NCI-H510A treated with DMSO at 0.1 percent for 48 hours (cell line): Measurements from ENCODE around the gene ATOSB.

ENCODE experiments used
- DNase-seq: peaks from one replicate; lab custom pipeline; 2025; lab: John Stamatoyannopoulos, UW

The ATOSB gene

DNA sequence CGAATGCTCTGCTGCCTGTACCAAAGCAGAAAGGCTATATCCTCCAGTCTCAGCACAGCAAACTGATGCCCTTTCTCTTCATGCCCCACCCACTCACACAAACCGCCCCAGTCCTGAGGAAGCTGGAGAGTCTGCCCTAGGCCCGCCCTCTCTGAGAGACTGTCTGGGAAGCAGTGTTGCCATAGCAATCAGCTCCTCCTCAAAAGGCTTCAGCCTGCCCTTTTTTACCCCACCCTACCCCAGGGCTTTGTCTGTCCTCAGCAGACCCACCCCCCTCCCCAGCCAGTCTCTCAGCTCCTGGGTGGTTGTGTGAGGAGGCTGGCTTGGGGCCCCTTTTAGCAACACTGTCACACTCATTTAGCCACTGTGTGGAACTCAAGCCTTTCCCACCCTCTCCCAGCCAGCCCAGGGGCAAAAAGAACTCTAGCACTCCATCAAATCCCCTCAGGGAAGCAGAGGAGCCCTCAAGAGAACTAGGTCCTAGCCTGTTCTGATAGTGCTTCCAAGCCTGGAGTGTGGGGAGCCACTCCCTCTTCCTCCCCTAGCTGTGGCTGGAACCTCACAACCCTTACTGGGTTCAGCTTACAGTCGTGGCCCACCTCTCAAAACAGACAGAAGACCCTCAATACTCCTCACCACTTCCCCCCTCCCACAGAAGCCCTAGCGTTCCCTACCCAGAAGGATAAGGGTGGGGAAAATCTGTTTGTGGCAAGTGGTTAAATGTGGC lies 1.4 kb downstream of the ATOSB start:
- DNase-seq: peak; percentile 63

DNA sequence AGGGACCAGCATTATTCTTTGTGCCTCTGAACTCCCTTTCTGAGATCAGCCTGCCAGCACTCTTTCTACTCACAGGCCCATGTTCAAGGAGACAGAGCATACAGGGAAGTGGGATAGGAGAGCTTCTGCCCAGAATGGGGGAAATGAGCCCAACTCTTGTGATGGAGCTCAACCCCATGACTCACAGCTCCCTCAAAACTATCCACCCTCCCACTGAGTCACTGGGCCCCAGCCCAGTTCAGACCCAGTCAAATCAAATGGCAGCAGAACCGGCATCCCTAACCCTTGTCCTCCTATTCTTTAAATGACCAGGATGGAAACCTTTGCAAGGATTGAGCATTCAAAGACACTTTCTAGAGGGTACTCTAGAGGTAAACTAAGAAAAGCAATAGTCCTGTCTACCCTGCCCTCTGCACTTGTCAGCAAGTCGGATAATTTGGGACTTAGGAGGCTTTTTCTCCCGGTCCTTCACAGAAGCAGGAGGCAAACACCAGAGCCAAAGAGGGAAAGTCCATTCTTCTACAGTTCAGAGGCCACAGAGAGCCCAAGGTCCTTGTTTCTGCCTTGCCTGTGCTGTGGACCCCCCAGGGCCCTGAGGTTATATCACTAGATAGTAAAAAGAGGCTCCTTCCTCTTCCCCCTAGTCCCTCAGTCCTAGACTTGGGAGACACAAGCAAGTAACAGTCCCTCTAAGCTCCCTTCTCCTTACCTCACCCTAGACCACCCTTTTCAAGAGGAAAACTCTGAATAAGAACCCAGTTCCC lies 3.2 kb downstream of the ATOSB start:
- DNase-seq: no peak

DNA sequence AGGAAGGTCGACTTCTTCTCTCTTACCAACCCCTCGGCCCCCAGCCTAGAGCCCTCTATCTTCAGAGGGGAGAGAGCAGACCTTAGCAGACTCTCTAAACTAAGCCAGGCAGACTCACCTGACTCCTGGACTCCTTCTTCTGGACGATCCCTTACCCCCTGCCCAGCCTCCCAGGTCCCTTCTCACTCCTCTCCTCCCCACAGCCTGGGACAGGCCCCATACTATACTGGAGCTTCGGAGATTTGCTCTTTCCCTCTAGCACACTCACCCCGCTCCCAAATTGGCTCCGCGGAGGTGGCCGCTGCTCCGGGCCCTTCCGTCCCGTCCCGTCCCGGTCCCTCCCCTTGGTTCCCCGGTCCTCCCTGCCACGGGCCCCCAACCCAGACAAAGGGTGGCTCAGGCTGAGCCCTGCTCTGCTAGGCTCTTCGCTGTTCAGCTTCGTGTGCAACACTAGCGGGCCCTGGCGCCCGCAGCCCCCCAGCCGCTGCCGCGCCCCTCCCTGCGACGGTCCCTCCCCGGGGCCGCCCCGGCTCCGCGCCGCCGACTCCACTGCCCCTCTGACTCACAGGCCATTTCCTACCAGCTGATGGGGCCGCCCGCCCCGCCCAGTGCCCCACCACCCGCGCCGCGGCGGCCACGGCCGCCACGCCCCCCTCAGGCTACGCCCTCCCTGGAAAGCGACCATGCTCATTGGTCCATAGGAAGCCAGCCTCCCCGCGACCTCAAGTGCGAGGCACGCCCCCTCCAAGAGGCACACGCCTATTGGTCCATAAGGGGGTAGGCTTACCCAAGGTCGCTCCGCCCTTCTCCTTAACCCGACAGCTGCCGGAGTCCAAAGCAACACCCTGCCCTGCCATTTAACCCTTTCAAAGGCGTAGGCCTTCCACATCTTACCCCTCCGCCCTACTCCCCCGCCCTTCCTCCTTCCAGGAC lies 4.4 kb downstream of the ATOSB start:
- peak; percentile 74 for DNase-seq

DNA sequence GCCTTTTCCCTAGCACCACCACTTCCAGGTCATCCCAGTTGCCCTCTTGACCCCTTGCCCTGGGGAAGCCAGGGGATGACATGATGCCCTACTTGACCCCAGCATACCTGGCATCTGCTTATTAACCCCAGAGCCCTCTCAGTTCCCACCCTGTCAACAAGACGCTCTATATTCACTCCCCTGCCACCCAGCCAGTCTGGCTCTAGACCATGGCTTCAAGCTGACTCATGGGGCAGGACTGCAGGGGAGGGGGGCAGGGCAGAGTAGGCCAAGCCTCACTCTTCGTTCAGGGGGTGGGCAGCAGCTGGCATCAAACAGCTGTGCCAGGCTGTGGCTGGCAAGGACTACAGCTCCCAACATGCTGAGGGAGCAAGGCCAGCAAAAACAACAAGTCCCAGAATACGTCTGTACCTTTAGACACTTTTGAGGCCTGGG lies 5.3 kb downstream of the ATOSB start:
- DNase-seq: no peak

DNA sequence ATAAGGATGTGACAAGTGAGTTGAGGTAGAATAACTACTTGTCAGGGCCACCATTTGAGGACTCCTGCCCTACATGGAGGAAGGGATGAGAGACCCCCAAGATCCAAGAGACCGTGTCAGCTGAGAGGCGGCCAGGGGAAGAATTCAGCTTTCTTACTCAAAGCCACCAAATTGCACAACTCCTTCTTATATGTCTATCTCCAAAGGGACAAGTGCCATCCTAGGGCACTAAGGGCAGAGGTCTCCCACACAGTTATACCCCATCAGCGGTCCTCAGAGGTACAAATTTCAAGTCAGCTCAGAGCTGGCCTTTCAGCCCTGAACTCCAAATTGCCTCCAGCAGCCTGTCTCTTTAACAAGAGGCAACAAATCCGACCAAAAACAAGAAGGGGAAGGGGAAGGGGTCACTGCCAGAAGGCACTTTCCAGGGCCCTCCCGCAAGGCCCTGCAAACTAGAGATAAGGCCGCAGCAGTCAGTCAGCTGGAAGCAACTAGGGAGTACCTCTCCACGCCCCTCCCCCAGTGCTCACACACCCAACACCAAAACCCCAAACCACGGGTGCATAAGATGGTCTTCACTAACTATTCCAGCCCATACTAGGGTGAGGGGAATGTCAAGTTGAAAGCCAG lies 6.6 kb downstream of the ATOSB start:
- DNase-seq: no peak

DNA sequence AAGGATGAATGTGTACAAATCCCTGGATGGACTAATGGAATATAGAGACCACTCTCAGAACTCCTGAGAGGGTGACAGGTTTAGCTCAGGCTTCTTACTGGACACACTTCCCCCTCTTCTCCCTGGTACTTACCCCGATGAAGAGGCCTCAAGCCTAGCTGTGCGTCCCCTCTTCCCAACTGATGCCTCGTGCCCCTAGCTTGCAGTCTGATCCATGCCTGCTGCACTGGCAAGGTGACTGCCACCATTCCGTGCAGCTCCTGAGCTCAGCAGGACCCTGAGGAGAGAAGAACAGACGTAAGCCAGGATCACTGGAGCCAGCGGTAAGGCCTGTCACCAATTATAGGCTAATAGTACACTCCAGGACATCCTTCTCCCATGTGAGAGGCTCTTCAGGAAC lies 7.2 kb downstream of the ATOSB start:
- DNase-seq: no peak

DNA sequence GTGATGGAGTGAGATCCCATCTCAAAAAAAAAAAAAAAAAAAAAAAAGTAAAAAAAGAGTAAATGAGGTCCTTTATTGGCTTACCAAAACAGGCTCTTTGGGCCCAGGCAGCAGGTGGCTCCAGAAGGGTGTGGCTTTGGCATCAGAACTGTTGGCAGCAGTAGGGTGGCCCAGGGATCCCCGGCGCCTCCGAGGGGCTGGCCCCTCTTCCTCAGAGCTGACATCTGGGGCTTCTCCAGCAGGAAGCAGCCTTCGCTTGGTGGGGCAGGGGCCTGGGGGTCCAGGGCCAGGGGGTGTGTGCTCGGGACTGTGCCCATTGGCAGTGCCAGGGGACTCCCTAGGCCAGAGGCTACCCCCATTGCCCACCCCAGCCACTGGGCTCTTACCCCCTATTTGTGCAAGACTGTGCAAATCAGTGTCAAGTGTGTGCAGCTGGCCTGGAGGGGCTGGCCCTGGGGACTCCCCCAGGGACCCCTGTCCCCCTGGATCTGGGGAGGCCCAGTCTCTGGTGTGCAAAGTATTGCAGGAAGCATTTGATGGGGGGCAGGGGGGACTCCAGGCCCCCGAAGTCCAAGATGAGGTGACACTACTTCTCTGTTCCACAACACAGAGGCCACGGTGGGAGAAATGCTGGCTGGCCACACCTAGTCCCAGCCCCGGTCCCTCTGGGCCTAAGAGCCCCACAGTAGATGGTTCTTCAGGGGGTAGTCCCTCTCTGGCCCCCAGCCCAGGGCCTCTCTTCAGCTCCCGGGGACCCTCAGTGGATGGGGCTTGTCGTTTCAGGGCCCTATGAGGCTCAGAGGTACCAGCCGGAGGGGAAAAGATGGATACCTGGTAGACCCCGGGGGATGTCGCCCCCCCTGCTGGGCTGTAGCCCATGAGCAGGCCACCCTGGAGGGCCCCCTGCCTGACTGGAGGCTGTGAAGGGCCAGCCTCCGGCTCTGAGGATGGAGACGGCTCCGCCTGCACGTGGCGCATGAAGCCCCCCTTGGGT lies 8.1 kb downstream of the ATOSB start:
- no peak for DNase-seq

DNA sequence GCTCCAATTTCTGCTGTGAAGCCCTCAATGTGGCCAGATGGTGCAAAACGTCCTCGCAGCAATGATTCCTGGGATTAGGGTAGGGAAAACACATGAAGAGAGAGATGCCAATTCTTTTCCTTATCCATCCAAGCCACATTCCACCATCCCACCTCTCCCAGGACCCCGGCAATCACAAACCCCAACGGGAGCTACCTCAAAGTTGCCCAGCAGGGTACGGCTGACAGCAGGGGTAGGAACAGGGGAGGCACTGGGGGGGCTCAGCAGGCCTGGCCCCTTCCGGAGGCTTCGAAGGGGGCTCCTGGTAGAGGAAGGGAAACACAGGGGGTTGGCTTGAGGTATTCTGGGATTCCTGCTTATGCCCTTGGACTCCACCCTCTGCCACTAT lies 9.3 kb downstream of the ATOSB start:
- DNase-seq: no peak

DNA sequence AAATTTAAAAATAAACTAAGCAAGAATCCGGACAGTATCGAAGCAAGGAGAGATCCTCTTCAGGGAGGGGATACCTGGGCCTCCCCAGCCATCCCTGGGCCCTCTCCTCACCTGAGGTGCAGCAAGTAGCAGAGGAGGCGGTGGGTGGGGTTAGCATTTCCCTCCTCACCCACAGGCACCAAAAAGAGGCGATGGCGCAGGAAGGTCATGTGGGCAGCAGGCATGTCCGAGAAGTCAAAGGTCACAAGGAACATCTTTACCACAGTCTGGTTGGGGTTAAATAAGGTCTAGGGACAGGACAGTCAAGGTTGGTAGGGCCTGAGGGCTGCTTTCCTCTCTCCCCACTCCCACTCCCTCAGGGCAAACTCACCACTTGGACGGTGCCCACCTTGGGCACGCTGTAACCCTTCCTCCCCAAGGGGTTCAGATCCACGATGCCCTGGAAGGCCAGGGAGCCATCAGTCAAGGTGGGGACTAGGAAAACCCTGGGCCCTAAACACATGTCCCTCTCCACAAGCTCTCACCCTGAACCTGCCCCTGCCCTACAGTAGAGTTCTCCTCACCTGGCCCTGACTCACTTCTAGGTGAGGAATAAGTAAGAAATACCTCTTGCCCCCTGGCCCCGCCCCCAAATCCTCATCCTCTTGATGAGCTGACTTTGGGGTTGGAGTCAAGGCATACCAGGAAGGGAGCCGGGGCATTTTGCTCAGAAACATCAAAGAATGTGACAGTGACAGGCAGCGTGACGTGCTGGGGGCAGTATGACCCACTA lies 9.9 kb downstream of the ATOSB start:
- no peak for DNase-seq

DNA sequence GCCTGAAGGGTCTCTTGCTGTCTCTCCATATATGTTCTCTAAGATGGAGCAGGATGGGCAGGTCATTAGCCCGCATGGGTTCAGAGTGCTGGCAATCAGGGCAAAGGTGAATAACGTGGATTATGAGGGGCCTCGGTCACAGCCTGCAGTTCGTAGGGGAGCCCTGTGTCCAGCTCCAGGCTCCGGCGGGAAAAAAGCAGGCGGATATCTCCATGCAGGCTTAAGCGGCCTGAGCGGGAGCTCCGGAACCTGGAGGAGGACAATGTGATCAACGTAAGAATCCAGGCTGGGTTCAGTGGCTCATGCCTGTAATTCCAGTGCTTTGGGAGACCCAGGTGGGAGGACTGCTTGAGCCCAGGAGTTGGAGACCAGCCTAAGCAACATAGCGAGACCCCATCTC lies 10.5 kb downstream of the ATOSB start:
- no peak for DNase-seq

DNA sequence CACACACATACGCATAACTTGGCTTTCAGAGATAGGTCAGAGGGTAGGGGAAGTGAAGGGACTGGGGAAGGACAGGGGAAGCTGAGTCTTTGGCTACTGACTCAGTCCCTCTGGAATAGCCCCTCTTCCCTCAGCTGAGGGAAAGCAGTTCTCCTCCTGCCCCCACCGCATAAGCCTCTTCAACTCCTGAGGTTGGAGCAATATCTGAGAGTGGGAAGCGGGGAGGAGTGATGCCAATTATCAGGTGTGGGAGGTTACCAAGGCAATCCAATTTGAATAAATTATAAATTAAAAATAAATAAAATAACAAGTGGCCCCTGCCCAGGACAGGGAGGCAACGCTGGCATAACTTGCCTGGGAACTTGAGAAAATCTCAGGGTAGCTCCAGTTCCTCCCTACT lies 11.1 kb downstream of the ATOSB start:
- DNase-seq: no peak

DNA sequence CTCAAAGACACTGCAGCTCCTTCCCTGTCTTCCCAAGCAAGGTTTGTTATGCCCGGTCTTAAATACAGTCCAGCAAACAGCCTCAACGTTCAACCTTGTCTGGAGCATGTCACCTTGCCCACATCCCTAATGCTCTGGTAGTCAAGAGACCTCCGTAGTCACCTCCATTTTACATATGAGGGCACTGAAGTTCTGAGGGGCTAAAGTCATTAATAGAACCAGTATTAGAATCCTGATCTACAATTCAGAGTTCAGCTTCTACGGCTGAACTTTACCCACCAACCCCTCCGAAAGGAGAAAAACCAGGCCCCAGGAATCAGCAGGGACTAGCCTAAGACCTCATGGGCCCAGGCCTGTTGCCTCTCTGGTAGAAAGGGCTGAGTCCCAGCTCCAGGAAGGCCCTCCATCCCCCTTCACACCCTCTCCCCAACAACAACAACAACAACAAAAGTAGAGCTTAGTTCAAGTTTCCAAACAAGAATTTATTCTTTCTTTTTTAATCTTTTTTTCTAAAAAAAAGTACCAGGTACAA lies 11.9 kb downstream of the ATOSB start:
- DNase-seq: no peak

DNA sequence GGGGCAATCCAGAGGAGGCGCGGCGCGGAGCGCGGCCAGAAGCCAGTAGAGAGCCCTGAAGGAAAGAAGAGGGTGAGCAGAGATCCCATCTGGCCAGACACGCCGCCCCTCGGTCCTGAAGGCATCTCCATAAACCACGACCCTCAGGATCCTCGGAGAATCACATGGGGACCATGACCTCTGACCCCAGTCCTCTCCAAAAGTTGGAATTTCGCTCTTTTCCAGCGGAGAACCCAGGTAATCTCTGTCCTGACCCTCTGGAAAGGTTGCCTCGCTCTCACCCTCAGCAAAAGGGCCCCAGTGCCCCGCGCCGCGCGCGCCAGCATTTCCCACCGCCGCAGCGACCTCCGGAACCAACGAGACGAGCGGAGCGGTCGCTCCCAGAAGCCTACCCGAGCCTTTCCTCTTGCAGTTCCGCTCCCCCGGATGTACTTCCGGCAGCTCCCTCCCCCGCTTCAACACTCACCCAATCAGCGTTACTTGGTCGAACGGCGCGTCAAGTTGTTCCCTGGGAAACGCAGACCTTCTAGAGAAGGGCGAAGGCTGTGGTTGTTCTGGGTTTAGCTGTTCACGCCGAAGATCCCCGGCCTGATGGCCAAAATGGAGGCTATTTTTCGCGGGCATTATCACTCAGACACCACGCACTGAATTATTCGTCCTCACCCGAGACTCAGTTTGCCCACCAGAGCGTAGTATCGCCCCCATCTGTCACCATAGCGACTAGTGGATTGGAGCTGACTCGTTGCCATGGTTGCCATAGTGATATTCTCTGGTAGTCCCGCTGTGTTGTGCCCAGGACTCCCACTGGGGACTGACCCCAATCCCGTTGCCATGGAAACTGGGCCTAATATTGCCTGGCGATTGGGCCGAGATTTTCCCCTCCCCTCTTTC lies 12.6 kb downstream of the ATOSB start, which contains the start of gene STOML2:
Gene STOML2, minus strand, starts transcription at position 363 of the 891 bp plus-strand sequence. Its CDS starts 37 bp downstream, at position 326.
- peak; percentile 84 for DNase-seq

DNA sequence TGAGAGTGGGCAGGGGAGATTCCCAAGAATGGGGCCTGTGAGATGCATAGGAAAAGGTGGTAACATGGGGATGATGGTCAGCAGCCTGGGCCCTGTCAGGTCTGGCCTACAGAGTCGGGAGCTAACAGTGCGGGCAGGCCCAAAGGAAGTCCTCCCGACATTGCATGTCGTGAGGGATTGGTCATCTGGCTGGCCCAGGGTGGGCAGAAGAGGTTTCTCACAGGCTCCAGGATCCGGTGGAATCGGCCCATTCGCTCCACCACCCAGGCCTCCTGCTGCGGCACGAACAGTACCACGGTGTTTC lies 13.2 kb downstream of the ATOSB start:
- no peak for DNase-seq

DNA sequence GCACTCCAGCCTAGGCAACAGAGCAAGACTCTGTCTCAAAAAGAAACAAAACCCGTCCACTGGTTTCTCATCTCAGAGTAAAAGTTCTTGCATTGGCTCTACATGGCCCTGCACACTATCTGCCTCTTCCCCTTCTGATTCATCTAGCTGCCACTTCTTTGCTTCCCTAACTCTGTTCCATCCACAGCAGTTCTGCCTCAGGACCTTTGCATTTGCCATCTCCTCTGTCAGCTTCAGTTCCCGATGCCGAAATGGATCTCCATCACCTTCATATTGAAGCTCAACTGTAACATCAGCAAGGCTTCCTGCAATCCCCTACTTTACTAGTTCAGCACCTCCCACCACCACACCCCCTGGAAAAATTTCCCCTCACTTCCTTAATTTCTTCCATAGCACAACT lies 18.1 kb downstream of the ATOSB start:
- DNase-seq: no peak

DNA sequence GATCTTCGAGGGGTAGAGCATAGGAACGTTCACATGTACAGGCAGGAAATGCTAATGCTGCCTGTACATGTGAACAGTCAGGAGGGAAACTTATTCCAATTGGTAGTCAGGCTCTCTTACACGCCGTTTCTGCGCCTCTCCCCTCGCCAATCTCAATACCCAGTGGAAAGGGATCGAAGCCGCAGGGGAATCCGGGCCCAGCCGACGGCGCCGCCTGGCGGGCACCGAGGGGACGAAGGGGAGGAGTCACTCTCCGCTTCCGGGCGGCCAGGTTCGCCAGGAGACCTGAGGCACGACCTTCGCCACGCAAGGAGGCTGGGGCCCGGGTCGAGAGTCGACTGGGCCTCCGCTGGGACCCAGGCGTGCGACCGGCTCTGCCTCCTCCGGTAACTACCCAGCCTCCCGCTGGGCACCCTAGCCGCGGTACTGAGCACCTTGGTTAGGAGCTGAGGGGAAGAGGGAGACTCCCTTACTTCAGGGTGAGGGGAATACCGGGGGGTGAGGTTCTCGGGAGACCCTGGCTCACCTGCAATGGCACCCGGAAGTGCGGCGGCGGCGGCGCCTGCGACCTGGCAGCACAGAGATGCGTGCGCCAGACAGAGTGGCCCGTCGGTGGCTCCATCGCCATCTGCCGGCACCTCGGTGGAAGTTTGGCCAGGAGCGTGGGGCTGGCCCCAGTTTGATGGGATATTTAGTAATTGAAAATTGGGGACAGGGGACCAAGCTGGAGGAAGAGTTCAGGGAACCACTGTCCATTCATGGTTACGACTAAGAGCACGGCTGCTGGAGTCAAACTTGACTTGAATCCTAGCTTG lies 19.4 kb downstream of the ATOSB start, which contains the start of gene PIGO:
Gene PIGO, minus strand, starts transcription at position 557 of the 815 bp plus-strand sequence. CDS start 1,026 bp downstream, outside the sequence.
- peak; percentile 68 for DNase-seq

DNA sequence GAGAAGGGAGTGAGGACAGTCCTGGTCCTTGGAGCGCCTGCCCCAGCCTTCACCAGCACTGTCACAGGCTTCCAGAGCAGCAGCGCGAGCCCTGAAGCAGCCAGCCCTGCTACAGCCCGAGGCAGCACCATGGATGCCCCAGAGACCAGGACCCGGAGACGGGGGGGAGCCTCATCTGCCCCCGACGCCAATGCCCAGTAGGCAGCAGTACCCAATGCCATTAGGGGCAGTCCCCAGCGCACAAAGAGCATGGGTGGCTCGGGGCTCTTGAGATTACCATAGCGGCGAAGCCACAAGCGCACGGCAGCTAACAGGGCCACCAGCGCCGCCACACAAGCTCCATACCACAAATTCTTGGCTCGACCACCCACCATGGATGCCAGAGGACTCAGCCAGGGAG lies 24.1 kb downstream of the ATOSB start:
- DNase-seq: no peak

DNA sequence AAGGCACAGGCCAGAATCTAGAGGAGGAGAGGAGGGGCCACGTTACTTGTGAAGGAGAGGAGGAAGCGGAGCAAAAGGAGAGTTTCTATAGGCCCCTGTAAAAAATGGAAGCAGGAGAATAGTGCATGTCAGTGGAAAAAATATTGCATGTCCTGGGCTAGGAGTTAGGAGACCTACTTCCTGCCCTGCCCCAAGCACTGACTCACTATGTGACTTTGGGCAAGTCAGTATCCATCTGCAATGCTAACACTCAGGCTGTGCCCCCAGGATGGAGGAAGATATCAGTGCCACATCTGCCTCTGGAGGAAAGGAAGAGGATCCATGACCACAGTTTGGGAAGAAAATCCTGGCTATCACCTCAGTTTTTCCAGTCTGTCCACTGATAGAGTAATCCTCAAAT lies 26.2 kb downstream of the ATOSB start:
- DNase-seq: no peak
